Transverse colon (tissue), 4 donors: ENCODE measurements around the gene CELSR2.

Source experiments
- CTCF ChIP-seq, 5 experiments: fragments of 200-600 bp in 3 of 5; fragments of 450-650 bp in 2 of 5; sonication (generic) in 3 of 5; IDR thresholded peaks; 1 replicate in 2 of 5; 2 replicates in 3 of 5; pipeline ENCODE4 v1.5.1; 2016 to 2017; ENCODE audit warnings: antibody characterized with exemption in 5 of 5, inconsistent platforms in 3 of 5, mild to moderate bottlenecking in 2 of 5, moderate library complexity in 1 of 5
- POLR2A ChIP-seq: fragments of 450-650 bp; IDR thresholded peaks from one replicate; pipeline ENCODE4 v1.6.1; 2016; ENCODE audit warnings: antibody characterized with exemption, mild to moderate bottlenecking, moderate library complexity
- POLR2AphosphoS5 ChIP-seq, 3 donors: sonication (generic); formaldehyde crosslinking; IDR thresholded peaks; one replicate each; pipeline ENCODE4 v1.6.1; 2016; ENCODE audit warnings: antibody characterized with exemption in 3 of 3

- TF ChIP-seq POLR2A: no peak
- no peak for TF ChIP-seq CTCF (IDR thresholded peaks at IDR 0.05)
- TF ChIP-seq POLR2AphosphoS5 (IDR thresholded peaks at IDR 0.05): no peak
Observed at GRCh38 chr1:109272831-109273547, 23.6 kb downstream of the CELSR2 start.
